Esophagus (tissue), 2 donors: ENCODE data around the gene WNT9B. TPM values are rescaled to one million over a fixed set of nuclear protein-coding genes. Genes with fewer than 3 reads are reported as not detected.

Experiments
- H3K27ac ChIP-seq, 2 donors: one replicate each; pipeline ENCODE4 v1.5.1; 2013; ENCODE audit warnings: low read depth in 2 of 2, mild to moderate bottlenecking in 2 of 2, inconsistent platforms in 1 of 2, low read length in 1 of 2, moderate library complexity in 1 of 2
- H3K27me3 ChIP-seq, 2 donors: one replicate each; pipeline ENCODE4 v1.6.1; 2013; ENCODE audit warnings: low read length in 2 of 2, control low read depth in 1 of 2, mild to moderate bottlenecking in 1 of 2; ENCODE audit not compliant: insufficient read depth in 2 of 2, control insufficient read depth in 1 of 2
- H3K36me3 ChIP-seq, 2 donors: one replicate each; pipeline ENCODE4 v1.6.1; 2013; ENCODE audit warnings: low read length in 1 of 2; ENCODE audit not compliant: control insufficient read depth in 2 of 2, insufficient read depth in 2 of 2
- H3K4me1 ChIP-seq, 2 donors: one replicate each; pipeline ENCODE4 v1.6.1; 2013; ENCODE audit warnings: low read length in 1 of 2; ENCODE audit not compliant: control insufficient read depth in 2 of 2, insufficient read depth in 2 of 2
- H3K4me3 ChIP-seq, 2 donors: one replicate each; pipeline ENCODE4 v1.5.1; 2013; ENCODE audit warnings: low read length in 2 of 2, mild to moderate bottlenecking in 2 of 2, low read depth in 1 of 2, moderate library complexity in 1 of 2
- H3K9me3 ChIP-seq, 2 donors: one replicate each; pipeline ENCODE4 v1.6.1; 2013; ENCODE audit warnings: mild to moderate bottlenecking in 2 of 2, low read depth in 1 of 2, low read length in 1 of 2, moderate library complexity in 1 of 2; ENCODE audit not compliant: control insufficient read depth in 2 of 2, insufficient read depth in 1 of 2
- WGBS, 2 donors: extraction: QIAGEN DNeasy Blood & Tissue Kit; methylation state at CpG; one replicate each; pipeline ENCODE4 v1.1.7; 2013; 5-methylcytosine and 5-hydroxymethylcytosine counted together
- polyA plus RNA-seq, 2 donors: library from polyadenylated mRNA; stranded (reverse); fragments of 200-250 nt; gene quantifications; one replicate each; pipeline ENCODE4 v1.2.3, GENCODE V29; 2013
- donor health status: healthy with polysubstance abuse.
- donor health status: Bipolar disorder and iron deficiency.

Gene WNT9B
- polyA plus RNA-seq, 2 donors: 0.06 to 0.12 TPM

GRCh38 chr17:46928467-46929261 is 77.3 kb downstream of the WNT9B start:
- Histone ChIP-seq H3K27ac (no peak overlapping the region), H3K27me3 (no peaks in the 10 kb centered on the region), H3K4me3 (no peak overlapping the region), H3K36me3 (peaks cover 14 to 19% of the 10 kb centered on the region in 2 donors), H3K4me1 (peaks cover 0 to 5% of the 10 kb centered on the region in 2 donors), H3K9me3 (no peaks in the 10 kb centered on the region)
- WGBS, 2 donors: 78 to 82% methylated on average over 10 of the region's 10 CpGs

GRCh38 chr17:46929413-46929812 is 78.0 kb downstream of the WNT9B start:
- Histone ChIP-seq H3K4me3 (no peak overlapping the region), H3K27me3 (no peaks in the 10 kb centered on the region), H3K4me1 (peaks cover 0 to 5% of the 10 kb centered on the region in 2 donors), H3K27ac (no peak overlapping the region), H3K36me3 (peaks cover 14 to 21% of the 10 kb centered on the region in 2 donors), H3K9me3 (no peaks in the 10 kb centered on the region)
- 68 to 70% methylated on average over 6 of the region's 6 CpGs for WGBS, 2 donors

- Histone ChIP-seq H3K9me3 (no peaks in the 10 kb centered on the region), H3K27ac (no peak overlapping the region), H3K4me3 (no peak overlapping the region), H3K27me3 (no peaks in the 10 kb centered on the region), H3K4me1 (peaks cover 0 to 5% of the 10 kb centered on the region in 2 donors), H3K36me3 (peaks cover 20 to 25% of the 10 kb centered on the region in 2 donors)
- WGBS, 2 donors: 86 to 93% methylated on average over 4 of the region's 4 CpGs
These were observed 78.7 kb downstream of the WNT9B start for GRCh38 chr17:46930051-46930450.

- WGBS, 2 donors: 86 to 88% methylated on average over 4 of the region's 4 CpGs
- H3K4me1 ChIP-seq: peaks cover 0 to 5% of the 10 kb centered on the region in 2 donors
- no peak overlapping the region for H3K4me3 ChIP-seq
- no peaks in the 10 kb centered on the region for H3K9me3 ChIP-seq
- H3K36me3 ChIP-seq: peaks cover 32 to 37% of the 10 kb centered on the region in 2 donors
- H3K27me3 ChIP-seq: no peaks in the 10 kb centered on the region
- H3K27ac ChIP-seq: no peak overlapping the region
These were observed 80.2 kb downstream of the WNT9B start for GRCh38 chr17:46931596-46931995.

GRCh38 chr17:46935658-46936266 is 84.4 kb downstream of the WNT9B start:
- 71% methylated on average over 7 of the region's 7 CpGs for WGBS, 2 donors

More at GRCh38 chr17:46935658-46936266, 84.4 kb downstream of the WNT9B start:
- Histone ChIP-seq H3K27me3 (no peaks in the 10 kb centered on the region), H3K36me3 (peaks cover 35 to 46% of the 10 kb centered on the region in 2 donors), H3K4me3 (no peak overlapping the region), H3K4me1 (no peaks in the 10 kb centered on the region), H3K27ac (no peak overlapping the region), H3K9me3 (no peaks in the 10 kb centered on the region)

Other genes starting within 250 kb of the WNT9B start
- 1 to 10 TPM in 1 of 2 donors, under 1 TPM in 1; 0.99 to 1.4 TPM for gene WNT3, start 32.9 kb upstream of the WNT9B start, polyA plus RNA-seq
- 10 to 100 TPM; 12.3 to 17.8 TPM for gene GOSR2, start 71.6 kb downstream of the WNT9B start, polyA plus RNA-seq
- gene RPRML, start 127.7 kb downstream of the WNT9B start, polyA plus RNA-seq: under 1 TPM in 1 of 2 donors, not detected in 1; 0.44 TPM